Measurements from ENCODE around the gene SHB.

GRCh38 chr9:38017885-38018186 is 51.2 kb downstream of the SHB start:
- no peak for TF ChIP-seq CTCF (IDR thresholded peaks at IDR 0.05)
- no peak for TF ChIP-seq POLR2A (IDR thresholded peaks at IDR 0.05)
